ENCODE results near the gene HTRA3.
"Not testable (repeated sequence)": the region's sequence is repeated elsewhere in the genome, so short reads cannot be mapped to it uniquely, and the experiment has no call there.

HTRA3 gene

GRCh38 chr4:8347660-8348059 lies 78.1 kb downstream of the HTRA3 start:
- Histone ChIP-seq H3K4me1 (ENCODE audit: insufficient read depth, low read length) (peaks cover 18% of the 10 kb centered on the region), H3K9ac (ENCODE audit: low read length) (no peak overlapping the region), H3K27ac (ENCODE audit: low read depth, low read length) (no peak overlapping the region), H3K9me3 (ENCODE audit: low read length) (no peaks in the 10 kb centered on the region), H3K27me3 (ENCODE audit: control insufficient read depth in 1 of 2, insufficient read depth in 2 of 2, low read length in 2 of 2) (no peaks in the 10 kb centered on the region), H3K36me3 (ENCODE audit: insufficient read depth, low read length) (no peaks in the 10 kb centered on the region), H3K4me3 (ENCODE audit: low read depth in 1 of 2, low read length in 2 of 2) (no peak overlapping the region)

- no peak overlapping the region for H3K27ac ChIP-seq (ENCODE audit: low read depth, low read length)
- H3K4me3 ChIP-seq (ENCODE audit: low read depth in 1 of 2, low read length in 2 of 2), result no peak overlapping the region
- no peaks in the 10 kb centered on the region for H3K36me3 ChIP-seq (ENCODE audit: insufficient read depth, low read length)
- peaks cover 14% of the 10 kb centered on the region for H3K4me1 ChIP-seq (ENCODE audit: insufficient read depth, low read length)
- no peaks in the 10 kb centered on the region for H3K27me3 ChIP-seq (ENCODE audit: control insufficient read depth in 1 of 2, insufficient read depth in 2 of 2, low read length in 2 of 2)
- no peak overlapping the region for H3K9ac ChIP-seq (ENCODE audit: low read length)
- no peaks in the 10 kb centered on the region for H3K9me3 ChIP-seq (ENCODE audit: low read length)
Observed at GRCh38 chr4:8348071-8348470, 78.5 kb downstream of the HTRA3 start.

GRCh38 chr4:8349236-8349635 lies 79.7 kb downstream of the HTRA3 start:
- not testable (repeated sequence) for H3K4me3 ChIP-seq (ENCODE audit: low read depth in 1 of 2, low read length in 2 of 2); H3K4me1 ChIP-seq (ENCODE audit: insufficient read depth, low read length); H3K9me3 ChIP-seq (ENCODE audit: low read length); H3K27me3 ChIP-seq (ENCODE audit: control insufficient read depth in 1 of 2, insufficient read depth in 2 of 2, low read length in 2 of 2); H3K27ac ChIP-seq (ENCODE audit: low read depth, low read length); H3K36me3 ChIP-seq (ENCODE audit: insufficient read depth, low read length); H3K9ac ChIP-seq (ENCODE audit: low read length)

GRCh38 chr4:8349664-8350236 lies 80.2 kb downstream of the HTRA3 start:
- Histone ChIP-seq H3K4me1 (ENCODE audit: insufficient read depth, low read length) (peaks cover 9% of the 10 kb centered on the region), H3K27ac (ENCODE audit: low read depth, low read length) (no peak overlapping the region), H3K4me3 (ENCODE audit: low read depth in 1 of 2, low read length in 2 of 2) (no peak overlapping the region), H3K9ac (ENCODE audit: low read length) (no peak overlapping the region), H3K9me3 (ENCODE audit: low read length) (no peaks in the 10 kb centered on the region), H3K36me3 (ENCODE audit: insufficient read depth, low read length) (no peaks in the 10 kb centered on the region), H3K27me3 (ENCODE audit: control insufficient read depth in 1 of 2, insufficient read depth in 2 of 2, low read length in 2 of 2) (no peaks in the 10 kb centered on the region)

GRCh38 chr4:8350352-8350751 lies 80.8 kb downstream of the HTRA3 start:
- Histone ChIP-seq H3K9me3 (ENCODE audit: low read length) (no peaks in the 10 kb centered on the region), H3K9ac (ENCODE audit: low read length) (no peak overlapping the region), H3K4me3 (ENCODE audit: low read depth in 1 of 2, low read length in 2 of 2) (no peak overlapping the region), H3K4me1 (ENCODE audit: insufficient read depth, low read length) (peaks cover 15% of the 10 kb centered on the region), H3K36me3 (ENCODE audit: insufficient read depth, low read length) (no peaks in the 10 kb centered on the region), H3K27me3 (ENCODE audit: control insufficient read depth in 1 of 2, insufficient read depth in 2 of 2, low read length in 2 of 2) (no peaks in the 10 kb centered on the region), H3K27ac (ENCODE audit: low read depth, low read length) (no peak overlapping the region)

GRCh38 chr4:8350841-8351461 lies 81.4 kb downstream of the HTRA3 start:
- H3K27ac ChIP-seq (ENCODE audit: low read depth, low read length), result no peak overlapping the region

GRCh38 chr4:8351931-8352367 lies 82.4 kb downstream of the HTRA3 start:
- no peak overlapping the region for H3K4me3 ChIP-seq (ENCODE audit: low read depth in 1 of 2, low read length in 2 of 2)
- H3K27me3 ChIP-seq (ENCODE audit: control insufficient read depth in 1 of 2, insufficient read depth in 2 of 2, low read length in 2 of 2), result no peaks in the 10 kb centered on the region
- H3K4me1 ChIP-seq (ENCODE audit: insufficient read depth, low read length), result peaks cover 28% of the 10 kb centered on the region
- no peak overlapping the region for H3K27ac ChIP-seq (ENCODE audit: low read depth, low read length)
- no peaks in the 10 kb centered on the region for H3K36me3 ChIP-seq (ENCODE audit: insufficient read depth, low read length)
- H3K9me3 ChIP-seq (ENCODE audit: low read length), result no peaks in the 10 kb centered on the region
- H3K9ac ChIP-seq (ENCODE audit: low read length), result no peak overlapping the region

More at GRCh38 chr4:8350841-8351461, 81.4 kb downstream of the HTRA3 start:
- Histone ChIP-seq H3K4me3 (ENCODE audit: low read depth in 1 of 2, low read length in 2 of 2) (no peak overlapping the region), H3K36me3 (ENCODE audit: insufficient read depth, low read length) (no peaks in the 10 kb centered on the region), H3K27me3 (ENCODE audit: control insufficient read depth in 1 of 2, insufficient read depth in 2 of 2, low read length in 2 of 2) (no peaks in the 10 kb centered on the region), H3K9ac (ENCODE audit: low read length) (no peak overlapping the region), H3K9me3 (ENCODE audit: low read length) (no peaks in the 10 kb centered on the region), H3K4me1 (ENCODE audit: insufficient read depth, low read length) (peaks cover 21% of the 10 kb centered on the region)

- H3K27me3 ChIP-seq (ENCODE audit: control insufficient read depth in 1 of 2, insufficient read depth in 2 of 2, low read length in 2 of 2), result no peaks in the 10 kb centered on the region
- no peaks in the 10 kb centered on the region for H3K36me3 ChIP-seq (ENCODE audit: insufficient read depth, low read length)
- no peak overlapping the region for H3K4me3 ChIP-seq (ENCODE audit: low read depth in 1 of 2, low read length in 2 of 2)
- H3K9ac ChIP-seq (ENCODE audit: low read length), result no peak overlapping the region
- H3K9me3 ChIP-seq (ENCODE audit: low read length), result no peaks in the 10 kb centered on the region
- H3K27ac ChIP-seq (ENCODE audit: low read depth, low read length), result no peak overlapping the region
- peaks cover 28% of the 10 kb centered on the region for H3K4me1 ChIP-seq (ENCODE audit: insufficient read depth, low read length)
Observed at GRCh38 chr4:8352368-8353157, 83.0 kb downstream of the HTRA3 start.

GRCh38 chr4:8353158-8353669 lies 83.7 kb downstream of the HTRA3 start:
- no peaks in the 10 kb centered on the region for H3K9me3 ChIP-seq (ENCODE audit: low read length)
- no peak overlapping the region for H3K4me3 ChIP-seq (ENCODE audit: low read depth in 1 of 2, low read length in 2 of 2)
- peaks cover 28% of the 10 kb centered on the region for H3K4me1 ChIP-seq (ENCODE audit: insufficient read depth, low read length)
- no peak overlapping the region for H3K27ac ChIP-seq (ENCODE audit: low read depth, low read length)
- no peaks in the 10 kb centered on the region for H3K36me3 ChIP-seq (ENCODE audit: insufficient read depth, low read length)
- H3K9ac ChIP-seq (ENCODE audit: low read length), result no peak overlapping the region
- H3K27me3 ChIP-seq (ENCODE audit: control insufficient read depth in 1 of 2, insufficient read depth in 2 of 2, low read length in 2 of 2), result no peaks in the 10 kb centered on the region

GRCh38 chr4:8353912-8354453 lies 84.4 kb downstream of the HTRA3 start:
- no peaks in the 10 kb centered on the region for H3K27me3 ChIP-seq (ENCODE audit: control insufficient read depth in 1 of 2, insufficient read depth in 2 of 2, low read length in 2 of 2)
- peaks cover 28% of the 10 kb centered on the region for H3K4me1 ChIP-seq (ENCODE audit: insufficient read depth, low read length)
- H3K9me3 ChIP-seq (ENCODE audit: low read length), result no peaks in the 10 kb centered on the region
- H3K36me3 ChIP-seq (ENCODE audit: insufficient read depth, low read length), result no peaks in the 10 kb centered on the region
- no peak overlapping the region for H3K27ac ChIP-seq (ENCODE audit: low read depth, low read length)
- H3K4me3 ChIP-seq (ENCODE audit: low read depth in 1 of 2, low read length in 2 of 2), result no peak overlapping the region
- H3K9ac ChIP-seq (ENCODE audit: low read length), result no peak overlapping the region

GRCh38 chr4:8355306-8355705 lies 85.8 kb downstream of the HTRA3 start:
- Histone ChIP-seq H3K9ac (ENCODE audit: low read length) (no peak overlapping the region), H3K27ac (ENCODE audit: low read depth, low read length) (no peak overlapping the region), H3K4me1 (ENCODE audit: insufficient read depth, low read length) (peaks cover 28% of the 10 kb centered on the region), H3K27me3 (ENCODE audit: control insufficient read depth in 1 of 2, insufficient read depth in 2 of 2, low read length in 2 of 2) (no peaks in the 10 kb centered on the region), H3K36me3 (ENCODE audit: insufficient read depth, low read length) (no peaks in the 10 kb centered on the region), H3K9me3 (ENCODE audit: low read length) (no peaks in the 10 kb centered on the region), H3K4me3 (ENCODE audit: low read depth in 1 of 2, low read length in 2 of 2) (no peak overlapping the region)

Measured in muscle layer of colon (tissue), 2 donors.